ENCODE data around the gene MAP6D1.
A peak's percentile ranks its signal among the peaks of the same experiment; 100 is the strongest.
"Not testable (repeated sequence)": the region's sequence is repeated elsewhere in the genome, so short reads cannot be mapped to it uniquely, and the experiment has no call there.

MAP6D1 gene

DNA sequence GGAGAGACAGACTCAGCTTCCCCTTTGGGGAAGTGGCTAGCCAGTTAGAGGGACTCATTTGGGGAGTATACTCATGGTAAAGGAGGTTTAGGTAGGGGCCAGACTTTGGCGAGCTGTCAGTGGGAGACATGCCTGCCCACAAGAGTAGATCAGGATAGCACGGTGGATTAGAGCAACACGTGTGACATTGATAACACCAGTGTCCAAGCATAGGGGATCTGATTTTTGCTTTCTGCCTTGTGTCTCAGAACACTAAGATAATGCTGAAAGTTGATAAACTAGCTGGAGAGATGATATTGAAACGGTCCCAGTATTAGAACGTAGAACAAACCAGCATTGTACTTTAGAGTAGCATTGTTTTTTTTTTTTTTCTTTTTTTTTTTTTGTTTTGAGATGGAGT is 25.9 kb downstream of the MAP6D1 start:
- DNase-seq (ENCODE audit: low read depth in 3 of 3) = no peak

GRCh38 chr3:183797996-183798395 is 27.4 kb downstream of the MAP6D1 start:
- no peak for DNase-seq (ENCODE audit: low read depth in 3 of 3)

- DNase-seq (ENCODE audit: low read depth in 3 of 3) = no peak
These were observed 29.0 kb downstream of the MAP6D1 start for GRCh38 chr3:183796372-183796771.

DNA sequence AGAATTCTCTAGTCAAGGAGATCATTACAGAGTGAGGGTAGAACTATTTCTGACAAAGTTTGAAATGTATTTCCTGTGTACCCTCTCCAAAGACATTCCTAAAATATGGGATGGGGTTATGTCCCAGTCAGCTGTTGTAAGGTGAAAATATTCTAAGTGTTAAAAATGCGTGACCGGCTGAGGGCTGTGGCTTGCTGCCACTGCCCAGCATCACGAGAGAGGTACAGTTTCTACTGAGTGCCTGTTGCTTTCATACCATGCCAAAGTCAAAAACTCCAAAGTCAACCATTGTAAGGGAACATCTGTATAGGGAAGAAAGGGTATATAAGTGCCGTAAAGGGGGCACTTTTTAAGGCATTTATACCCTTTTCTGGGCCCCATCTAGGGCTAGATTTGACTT is 30.9 kb downstream of the MAP6D1 start:
- DNase-seq (ENCODE audit: low read depth in 3 of 3) = no peak

DNA sequence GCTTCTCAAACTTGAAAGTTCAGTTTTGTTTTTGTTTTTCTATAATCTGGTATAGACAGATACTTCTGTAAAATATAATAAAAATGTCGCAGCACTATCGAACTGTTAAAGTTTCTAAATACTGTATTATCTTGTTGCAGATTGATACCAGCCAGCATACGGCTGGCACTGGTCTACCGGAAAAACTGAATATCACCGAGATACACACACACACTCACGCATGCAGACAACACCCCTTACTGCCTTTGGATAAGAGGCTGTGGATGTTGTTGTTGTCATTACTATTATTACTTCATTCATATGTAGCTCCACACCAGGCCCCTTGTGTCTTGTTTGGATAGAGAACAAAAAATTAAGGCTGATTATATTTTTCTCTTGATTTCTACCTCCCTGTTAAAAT is 32.4 kb downstream of the MAP6D1 start:
- DNase-seq (ENCODE audit: low read depth in 3 of 3) = no peak

GRCh38 chr3:183790700-183791099 is 34.7 kb downstream of the MAP6D1 start:
- DNase-seq (ENCODE audit: low read depth in 3 of 3) = no peak

DNA sequence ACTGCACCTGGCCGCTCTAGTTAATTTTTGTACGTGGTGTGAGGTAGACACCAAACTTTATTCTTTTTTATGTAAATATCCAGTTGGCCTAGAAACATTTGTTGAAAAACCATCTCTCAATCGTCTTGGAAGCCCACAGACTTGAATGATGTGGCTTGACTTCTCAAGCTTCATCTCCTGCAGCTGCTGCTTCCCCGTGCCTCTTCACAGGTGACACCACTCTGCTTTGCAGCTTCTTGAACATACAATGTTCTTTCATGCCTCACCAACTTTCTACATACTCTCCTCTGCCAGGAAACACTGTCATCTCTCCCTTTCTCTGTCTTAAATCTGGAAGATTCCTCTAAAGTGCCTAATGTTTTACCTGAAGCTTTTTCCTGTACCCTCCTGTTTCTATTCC is 35.6 kb downstream of the MAP6D1 start:
- DNase-seq (ENCODE audit: low read depth in 3 of 3) = no peak

- not testable (repeated sequence) for DNase-seq (ENCODE audit: low read depth in 3 of 3)
These were observed 40.9 kb downstream of the MAP6D1 start for GRCh38 chr3:183784503-183784902.

GRCh38 chr3:183782576-183783276 is 42.7 kb downstream of the MAP6D1 start:
- DNase-seq (ENCODE audit: low read depth in 3 of 3) = no peak

- no peak for DNase-seq (ENCODE audit: low read depth in 3 of 3)
These were observed 44.1 kb downstream of the MAP6D1 start for GRCh38 chr3:183781246-183781645.

DNA sequence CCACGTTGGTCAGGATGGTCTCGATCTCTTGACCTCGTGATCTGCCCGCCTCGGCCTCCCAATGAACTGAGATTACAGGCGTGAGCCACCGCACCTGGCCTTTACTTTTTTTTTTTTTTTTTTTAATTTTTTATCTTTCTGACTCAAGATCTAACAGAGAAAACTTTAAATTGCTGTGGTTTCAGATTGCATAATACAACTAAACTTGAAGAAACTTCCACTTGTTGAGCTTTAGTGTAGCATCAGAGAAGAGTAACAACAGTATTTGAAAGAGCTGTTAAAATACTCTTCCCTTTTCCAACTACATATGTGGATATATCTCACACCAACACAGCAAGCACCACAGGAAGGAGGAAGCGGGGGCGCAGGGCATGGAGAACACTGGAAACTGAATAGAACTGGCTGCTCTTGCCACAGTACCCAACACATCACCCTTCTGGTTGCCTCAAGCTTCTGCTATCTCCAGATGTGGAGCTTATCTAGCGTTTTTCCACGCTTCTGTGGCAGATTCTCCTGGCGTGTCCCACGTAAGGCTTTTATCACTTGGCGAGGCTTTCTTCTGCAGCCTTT is 45.4 kb downstream of the MAP6D1 start:
- no peak for DNase-seq (ENCODE audit: low read depth in 3 of 3)

DNA sequence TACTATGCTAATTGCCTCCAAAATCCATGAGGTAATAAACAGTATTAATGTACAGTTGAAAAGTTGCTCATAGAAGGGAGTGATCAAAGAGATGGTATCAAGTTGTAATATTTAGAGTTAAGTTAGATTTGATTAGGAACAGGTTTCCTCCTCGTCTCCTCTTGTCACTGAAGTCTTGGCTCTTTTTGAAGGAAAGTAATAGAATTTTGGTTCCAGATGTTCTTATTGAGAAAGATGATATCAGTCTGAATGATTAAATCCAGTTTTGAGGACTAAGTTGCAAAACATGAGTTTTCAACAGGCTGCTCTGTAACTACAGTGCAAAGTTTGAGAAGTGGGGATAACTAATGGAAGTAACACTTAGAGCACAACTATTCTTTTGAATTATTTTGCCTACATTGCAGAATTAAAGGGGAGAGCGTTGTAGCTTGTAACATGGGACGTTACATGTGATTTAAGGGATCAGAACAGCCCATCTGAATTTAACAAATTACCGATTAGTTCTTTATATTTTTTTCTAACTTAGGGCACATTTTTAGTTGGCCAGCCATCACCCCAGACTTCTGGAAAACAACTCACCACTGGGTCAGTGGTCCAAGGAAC is 48.3 kb downstream of the MAP6D1 start:
- no peak for DNase-seq (ENCODE audit: low read depth in 3 of 3)

- DNase-seq (ENCODE audit: low read depth in 3 of 3) = not testable (repeated sequence)
These were observed 48.9 kb downstream of the MAP6D1 start for GRCh38 chr3:183776451-183776850.

DNA sequence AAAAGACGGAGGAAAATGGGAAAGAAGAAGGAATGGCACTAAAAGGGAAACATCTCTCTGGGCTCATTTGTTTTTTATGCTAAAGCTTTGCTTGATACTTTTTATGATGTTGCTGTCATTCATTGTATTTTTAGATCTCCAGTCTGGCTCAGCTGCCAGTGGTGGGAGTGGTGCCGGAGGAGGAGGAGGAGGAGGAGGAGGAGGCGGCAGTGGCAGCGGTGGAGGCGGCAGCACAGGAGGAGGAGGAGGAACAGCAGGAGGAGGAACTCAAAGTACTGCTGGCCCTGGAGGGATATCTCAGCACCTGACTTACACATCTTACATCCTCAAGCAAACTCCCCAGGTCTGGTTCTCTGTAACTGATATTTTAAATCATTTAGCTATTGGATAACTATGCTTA is 49.6 kb downstream of the MAP6D1 start:
- no peak for DNase-seq (ENCODE audit: low read depth in 3 of 3)

DNA sequence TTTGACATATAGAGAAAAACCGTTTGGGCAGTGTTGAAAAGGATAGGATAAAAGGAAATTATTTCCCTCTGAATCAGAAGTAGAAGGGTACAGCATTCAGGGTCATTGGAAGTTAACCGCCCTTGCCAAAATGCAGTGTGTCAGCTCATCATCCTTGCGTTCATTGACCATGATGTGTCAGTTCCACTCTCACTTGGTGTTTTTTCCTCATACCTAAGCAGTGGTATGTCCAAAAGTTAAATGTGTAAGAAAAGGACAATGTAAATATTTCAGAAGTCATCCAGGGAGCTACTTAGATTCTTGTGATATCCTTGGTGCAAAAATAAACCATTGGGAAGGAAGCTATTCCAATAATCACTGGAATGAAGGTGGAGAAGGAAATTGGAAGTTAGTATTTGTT is 50.7 kb downstream of the MAP6D1 start:
- DNase-seq (ENCODE audit: low read depth in 3 of 3) = no peak

- no peak for DNase-seq (ENCODE audit: low read depth in 3 of 3)
These were observed 55.9 kb downstream of the MAP6D1 start for GRCh38 chr3:183769453-183769852.

DNA sequence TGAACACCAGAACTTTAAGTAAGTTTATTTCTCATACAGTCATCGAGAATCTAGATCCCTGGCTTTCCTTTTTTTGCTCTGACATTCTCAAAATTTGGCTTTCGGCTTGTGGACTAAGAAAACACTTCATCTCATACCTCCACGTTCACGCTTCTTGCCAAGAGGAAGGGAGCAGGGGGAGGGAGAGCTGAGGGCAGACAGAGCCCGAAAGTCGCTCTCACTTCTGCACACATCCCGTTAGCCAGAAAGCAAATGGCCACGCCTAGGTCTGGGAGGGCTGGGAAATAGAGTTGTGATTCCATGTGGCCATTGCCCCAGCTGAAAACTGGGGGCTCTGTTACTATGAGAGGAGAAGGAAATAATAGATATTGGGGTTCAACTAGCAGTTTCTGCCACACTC is 57.3 kb downstream of the MAP6D1 start:
- DNase-seq (ENCODE audit: low read depth in 3 of 3) = no peak

DNA sequence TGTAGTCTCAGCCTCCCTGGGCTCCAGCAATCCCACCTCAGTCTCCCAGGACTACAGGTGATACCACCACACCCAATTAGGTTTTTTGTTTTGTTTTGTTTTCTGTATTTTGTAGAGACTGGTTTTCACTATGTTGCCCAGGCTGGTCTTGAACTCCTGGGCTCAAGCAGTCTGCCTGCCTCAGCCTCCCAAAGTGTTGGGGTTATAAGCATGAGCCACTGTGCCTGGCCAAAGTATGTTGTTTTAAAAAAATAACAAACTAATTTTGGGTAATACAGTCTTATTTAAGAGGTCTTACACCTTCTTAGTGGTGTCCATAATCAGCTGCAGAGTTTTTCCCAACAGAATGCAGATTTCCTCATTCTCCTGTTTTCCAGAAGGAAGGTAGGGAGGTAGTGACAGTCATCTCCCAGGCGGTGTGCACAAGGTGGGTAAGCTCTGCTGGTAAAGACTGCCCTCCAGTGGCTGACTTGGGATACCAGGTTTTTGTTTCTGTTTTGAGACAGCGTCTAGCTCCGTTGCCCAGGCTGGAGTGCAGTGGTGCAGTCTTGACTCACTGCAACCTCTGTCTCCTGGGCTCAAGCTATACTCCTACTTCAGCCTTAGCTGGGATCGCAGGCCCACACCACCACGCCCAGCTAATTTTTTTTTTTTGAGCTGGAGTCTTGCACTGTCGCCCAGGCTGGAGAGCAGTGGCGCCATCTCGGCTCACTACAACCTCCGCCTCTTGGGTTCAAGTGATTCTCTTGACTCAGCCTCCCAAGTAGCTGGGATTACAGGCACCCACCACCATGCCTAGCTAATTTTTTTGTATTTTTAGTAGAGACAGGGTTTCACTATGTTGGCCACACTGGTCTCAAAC is 58.4 kb downstream of the MAP6D1 start:
- DNase-seq (ENCODE audit: low read depth in 3 of 3) = peak; percentile 54 to 55 (median 55)

DNA sequence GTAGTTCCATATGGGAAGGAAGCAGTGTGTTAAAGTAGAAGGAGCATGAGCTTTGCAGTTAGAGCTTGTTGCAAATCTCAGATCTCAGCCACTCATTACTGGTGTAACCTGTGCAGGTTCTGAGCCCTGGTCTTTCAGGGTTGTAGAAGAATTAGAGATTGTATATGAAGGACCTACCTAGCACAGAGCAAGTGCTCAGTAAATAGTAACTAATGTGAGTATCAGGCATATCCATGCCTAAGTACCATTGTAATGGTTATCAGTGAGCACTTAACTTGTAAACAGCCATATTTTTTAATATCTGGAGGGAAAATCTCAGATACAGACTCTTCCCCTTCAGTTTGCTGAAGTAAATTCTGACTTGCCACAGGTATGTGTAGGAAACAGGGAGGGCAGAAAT is 59.3 kb downstream of the MAP6D1 start:
- DNase-seq (ENCODE audit: low read depth in 3 of 3) = no peak
